Measurements from ENCODE around the gene SIK2. TPM values are rescaled to one million over a fixed set of nuclear protein-coding genes. Genes with fewer than 3 reads are reported as not detected.

The SIK2 gene
- total RNA-seq, 3 donors from 2014 or later (not counting 1 experiment from before 2014, with no cell fraction given): 7.1 to 14.3 (median 8.4) TPM

DNA sequence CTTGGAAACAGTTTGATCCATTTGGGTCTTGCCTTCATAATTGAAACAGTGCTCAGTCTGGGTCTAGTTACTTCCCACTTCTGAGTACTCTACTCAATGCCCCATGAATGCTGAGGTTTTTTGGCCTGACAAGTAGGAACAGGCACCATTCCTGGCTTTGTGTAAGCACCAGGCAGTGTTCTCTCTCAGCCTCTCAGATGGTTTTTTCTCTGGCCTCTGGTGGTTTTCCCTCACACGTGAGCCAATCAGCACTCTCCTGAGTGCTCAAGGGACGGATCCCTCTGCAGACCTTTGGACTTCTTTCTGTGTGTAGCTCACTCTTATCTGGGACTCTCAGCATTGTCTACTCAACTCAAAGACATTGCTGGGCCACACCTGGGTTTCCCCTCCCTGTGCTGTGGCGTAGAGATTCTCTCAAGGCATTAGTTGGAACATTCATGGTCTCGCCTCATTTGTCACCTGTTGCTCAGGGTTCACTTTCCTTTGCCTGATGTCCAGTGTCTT lies 21.3 kb downstream of the SIK2 start:
- no peak overlapping the region for H3K4me3 ChIP-seq (ENCODE audit: low read length)
- Mint-ChIP-seq H3K4me1 (peaks cover 0 to 4% of the 10 kb centered on the region in 2 donors), H3K36me3 (peaks cover 11% of the 10 kb centered on the region), H3K27me3 (ENCODE audit: low read depth in 2 of 2) (no peaks in the 10 kb centered on the region), H3K9me3 (no peaks in the 10 kb centered on the region), H3K4me3 (no peak overlapping the region), H3K27ac (no peak overlapping the region)
- intact Hi-C loops (cut with micrococcal nuclease): no loop called here
- TF ChIP-seq, protein P1, sequence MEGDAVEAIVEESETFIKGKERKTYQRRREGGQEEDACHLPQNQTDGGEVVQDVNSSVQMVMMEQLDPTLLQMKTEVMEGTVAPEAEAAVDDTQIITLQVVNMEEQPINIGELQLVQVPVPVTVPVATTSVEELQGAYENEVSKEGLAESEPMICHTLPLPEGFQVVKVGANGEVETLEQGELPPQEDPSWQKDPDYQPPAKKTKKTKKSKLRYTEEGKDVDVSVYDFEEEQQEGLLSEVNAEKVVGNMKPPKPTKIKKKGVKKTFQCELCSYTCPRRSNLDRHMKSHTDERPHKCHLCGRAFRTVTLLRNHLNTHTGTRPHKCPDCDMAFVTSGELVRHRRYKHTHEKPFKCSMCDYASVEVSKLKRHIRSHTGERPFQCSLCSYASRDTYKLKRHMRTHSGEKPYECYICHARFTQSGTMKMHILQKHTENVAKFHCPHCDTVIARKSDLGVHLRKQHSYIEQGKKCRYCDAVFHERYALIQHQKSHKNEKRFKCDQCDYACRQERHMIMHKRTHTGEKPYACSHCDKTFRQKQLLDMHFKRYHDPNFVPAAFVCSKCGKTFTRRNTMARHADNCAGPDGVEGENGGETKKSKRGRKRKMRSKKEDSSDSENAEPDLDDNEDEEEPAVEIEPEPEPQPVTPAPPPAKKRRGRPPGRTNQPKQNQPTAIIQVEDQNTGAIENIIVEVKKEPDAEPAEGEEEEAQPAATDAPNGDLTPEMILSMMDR (IDR thresholded peaks at IDR 0.05): no peak
- no peaks in the 10 kb centered on the region for H3K9me3 ChIP-seq (ENCODE audit: control insufficient read depth, insufficient read depth, low read length)
- ATAC-seq (no peak), DNase-seq (no peak)
- WGBS (ENCODE audit: insufficient coverage): over 99% methylated on average over 4 of the region's 4 CpGs
- H3K4me1 ChIP-seq (ENCODE audit: control insufficient read depth, insufficient read depth, low read length): no peaks in the 10 kb centered on the region
- H3K27ac ChIP-seq (ENCODE audit: low read length): no peak overlapping the region
- no peaks in the 10 kb centered on the region for H3K27me3 ChIP-seq (ENCODE audit: control insufficient read depth, insufficient read depth, low read length)
- peaks cover 17% of the 10 kb centered on the region for H3K36me3 ChIP-seq (ENCODE audit: control insufficient read depth, insufficient read depth, low read length)

DNA sequence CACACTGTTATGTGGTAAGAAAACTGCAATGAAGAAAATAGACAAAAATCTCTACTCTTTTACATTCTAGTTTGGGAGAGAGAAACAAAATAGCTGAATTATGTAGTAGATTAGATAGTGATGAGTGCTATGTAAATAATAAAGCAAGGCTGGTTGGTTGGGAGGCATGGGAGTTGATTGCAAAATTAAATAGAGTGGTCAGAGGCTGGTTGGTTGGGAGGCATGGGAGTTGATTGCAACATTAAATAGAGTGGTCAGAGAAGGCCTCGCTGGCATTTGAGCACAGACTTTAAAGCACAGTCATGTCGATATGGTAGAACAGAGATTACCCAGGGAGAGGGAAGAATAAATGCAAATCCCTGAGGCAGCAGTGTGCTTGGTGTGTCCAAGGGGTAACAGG lies 22.4 kb downstream of the SIK2 start:
- no peaks in the 10 kb centered on the region for H3K27me3 ChIP-seq (ENCODE audit: control insufficient read depth, insufficient read depth, low read length)
- 96% methylated on average over 2 of the region's 2 CpGs for WGBS (ENCODE audit: insufficient coverage)
- H3K36me3 Mint-ChIP-seq: peaks cover 11% of the 10 kb centered on the region
- H3K4me1 Mint-ChIP-seq: peaks cover 0 to 4% of the 10 kb centered on the region in 2 donors
- H3K4me3 Mint-ChIP-seq: no peak overlapping the region
- H3K4me1 ChIP-seq (ENCODE audit: control insufficient read depth, insufficient read depth, low read length): no peaks in the 10 kb centered on the region
- H3K27ac Mint-ChIP-seq: no peak overlapping the region
- ATAC-seq: no peak
- TF ChIP-seq, protein P1 (IDR thresholded peaks at IDR 0.05): no peak
- no peak for DNase-seq
- no peaks in the 10 kb centered on the region for H3K9me3 Mint-ChIP-seq
- H3K4me3 ChIP-seq (ENCODE audit: low read length): no peak overlapping the region
- H3K27ac ChIP-seq (ENCODE audit: low read length): no peak overlapping the region
- peaks cover 13% of the 10 kb centered on the region for H3K36me3 ChIP-seq (ENCODE audit: control insufficient read depth, insufficient read depth, low read length)
- H3K9me3 ChIP-seq (ENCODE audit: control insufficient read depth, insufficient read depth, low read length): no peaks in the 10 kb centered on the region
- intact Hi-C loops (cut with micrococcal nuclease): no loop called here
- H3K27me3 Mint-ChIP-seq (ENCODE audit: low read depth in 2 of 2): no peaks in the 10 kb centered on the region

- H3K4me1 ChIP-seq (ENCODE audit: control insufficient read depth, insufficient read depth, low read length): no peaks in the 10 kb centered on the region
- DNase-seq (no peak), ATAC-seq (no peak)
- no peaks in the 10 kb centered on the region for H3K27me3 ChIP-seq (ENCODE audit: control insufficient read depth, insufficient read depth, low read length)
- H3K9me3 ChIP-seq (ENCODE audit: control insufficient read depth, insufficient read depth, low read length): no peaks in the 10 kb centered on the region
- H3K27ac ChIP-seq (ENCODE audit: low read length): no peak overlapping the region
- WGBS (ENCODE audit: insufficient coverage): 100% methylated on average over 1 of the region's 1 CpG
- H3K36me3 Mint-ChIP-seq: peaks cover 8% of the 10 kb centered on the region
- H3K4me1 Mint-ChIP-seq: peaks cover 0 to 4% of the 10 kb centered on the region in 2 donors
- H3K36me3 ChIP-seq (ENCODE audit: control insufficient read depth, insufficient read depth, low read length): peaks cover 6% of the 10 kb centered on the region
- TF ChIP-seq, protein P1 (IDR thresholded peaks at IDR 0.05): no peak
- H3K27ac Mint-ChIP-seq: no peak overlapping the region
- H3K9me3 Mint-ChIP-seq: no peaks in the 10 kb centered on the region
- intact Hi-C loops (cut with micrococcal nuclease): no loop called here
- H3K27me3 Mint-ChIP-seq (ENCODE audit: low read depth in 2 of 2): no peaks in the 10 kb centered on the region
- H3K4me3 Mint-ChIP-seq: no peak overlapping the region
- no peak overlapping the region for H3K4me3 ChIP-seq (ENCODE audit: low read length)
These were observed 25.3 kb downstream of the SIK2 start for GRCh38 chr11:111627591-111627990.

DNA sequence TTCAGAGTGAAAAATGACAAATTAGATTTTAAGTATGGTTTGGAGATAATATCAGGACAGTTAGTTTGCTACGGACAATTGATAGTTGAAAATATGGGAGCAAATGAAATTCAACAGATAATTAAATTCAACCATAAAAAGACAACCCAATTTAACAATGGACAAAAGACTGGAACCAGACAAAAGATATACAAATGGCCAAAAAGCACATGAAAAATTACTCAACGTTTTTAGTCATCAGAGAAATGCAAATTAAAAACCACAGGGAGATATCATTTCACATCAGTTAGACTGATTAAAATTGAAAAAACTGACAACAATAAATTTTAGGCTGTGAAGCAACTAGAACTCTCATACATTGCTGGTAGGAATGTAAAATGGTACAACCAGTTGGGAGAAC lies 27.2 kb downstream of the SIK2 start:
- Histone ChIP-seq H3K27me3 (ENCODE audit: control insufficient read depth, insufficient read depth, low read length) (no peaks in the 10 kb centered on the region), H3K27ac (ENCODE audit: low read length) (no peak overlapping the region), H3K9me3 (ENCODE audit: control insufficient read depth, insufficient read depth, low read length) (no peaks in the 10 kb centered on the region), H3K36me3 (ENCODE audit: control insufficient read depth, insufficient read depth, low read length) (peaks cover 4% of the 10 kb centered on the region), H3K4me1 (ENCODE audit: control insufficient read depth, insufficient read depth, low read length) (no peaks in the 10 kb centered on the region), H3K4me3 (ENCODE audit: low read length) (no peak overlapping the region)
- DNase-seq: no peak
- WGBS (ENCODE audit: insufficient coverage): 57% methylated on average over 1 of the region's 2 CpGs
- Mint-ChIP-seq H3K27ac (no peak overlapping the region), H3K9me3 (no peaks in the 10 kb centered on the region), H3K27me3 (ENCODE audit: low read depth in 2 of 2) (no peaks in the 10 kb centered on the region), H3K4me1 (peaks cover 7 to 8% of the 10 kb centered on the region in 2 donors), H3K4me3 (no peak overlapping the region), H3K36me3 (no peaks in the 10 kb centered on the region)
- no peak for ATAC-seq
- intact Hi-C loops (cut with micrococcal nuclease): no loop called here
- TF ChIP-seq, protein P1 (IDR thresholded peaks at IDR 0.05): no peak

All from natural killer cell (primary cell).